ENCODE data around the gene SEMA4B. TPM values are rescaled to one million over a fixed set of nuclear protein-coding genes. Genes with fewer than 3 reads are reported as not detected.
A peak's percentile ranks its signal among the peaks of the same experiment; 100 is the strongest.

The SEMA4B gene
- total and polyA plus RNA-seq, 2 donors from 2014 or later: 28.7 to 190 TPM

DNA sequence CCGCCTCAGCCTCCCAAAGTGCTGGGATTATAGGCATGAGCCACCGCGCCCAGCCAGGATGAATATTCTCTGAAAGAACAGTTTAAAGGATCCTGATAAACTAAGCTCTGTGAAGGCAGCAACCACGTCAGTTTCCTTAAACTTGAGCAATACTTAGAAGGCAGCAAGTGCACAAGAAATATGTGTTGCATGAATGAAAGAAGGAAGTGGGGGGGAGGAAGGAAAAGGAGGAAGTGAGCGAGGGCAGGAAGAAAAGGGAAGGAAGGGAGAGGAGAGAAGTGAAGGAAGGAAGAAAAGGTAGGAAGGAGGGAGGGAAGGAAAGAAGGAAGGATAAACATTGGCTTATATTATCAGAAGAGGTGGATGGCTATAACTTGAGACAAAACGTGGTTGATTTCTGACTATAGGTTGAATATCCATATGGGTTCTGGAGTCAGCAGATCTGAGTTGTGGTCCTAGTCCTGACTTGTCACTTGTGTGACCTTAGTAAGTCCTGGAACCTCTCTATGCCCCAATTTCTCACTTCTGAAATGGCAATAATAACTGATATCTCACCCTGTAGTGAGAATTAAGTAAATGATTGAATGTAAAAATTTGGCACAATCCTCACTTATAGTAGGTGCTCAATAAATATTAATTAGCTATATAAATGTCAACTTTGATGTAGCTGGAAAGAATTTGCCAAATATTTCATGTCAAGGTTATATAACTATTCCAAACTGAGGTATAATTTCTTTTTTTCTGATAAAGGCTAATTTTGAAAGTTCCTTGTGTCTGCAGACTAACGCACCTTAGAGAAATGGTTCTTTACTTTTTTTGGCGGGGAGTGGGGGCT is 12.0 kb upstream of the SEMA4B start:
- peaks cover 0 to 47% (median 29%) of the 10 kb centered on the region in 3 donors for H3K4me1 ChIP-seq (ENCODE audit: control insufficient read depth in 2 of 3, insufficient read depth in 2 of 3, low read depth in 1 of 3, low read length in 3 of 3)
- no peaks in the 10 kb centered on the region for H3K9me3 ChIP-seq (ENCODE audit: control insufficient read depth in 2 of 3, insufficient read depth in 1 of 3, low read length in 3 of 3)
- H3K27ac ChIP-seq (ENCODE audit: low read depth in 2 of 2, low read length in 2 of 2): peak overlapping the region in 1 of 2 donors; percentile 53
- DNase-seq (no peak), FAIRE-seq (no peak)
- TF ChIP-seq, protein P1, sequence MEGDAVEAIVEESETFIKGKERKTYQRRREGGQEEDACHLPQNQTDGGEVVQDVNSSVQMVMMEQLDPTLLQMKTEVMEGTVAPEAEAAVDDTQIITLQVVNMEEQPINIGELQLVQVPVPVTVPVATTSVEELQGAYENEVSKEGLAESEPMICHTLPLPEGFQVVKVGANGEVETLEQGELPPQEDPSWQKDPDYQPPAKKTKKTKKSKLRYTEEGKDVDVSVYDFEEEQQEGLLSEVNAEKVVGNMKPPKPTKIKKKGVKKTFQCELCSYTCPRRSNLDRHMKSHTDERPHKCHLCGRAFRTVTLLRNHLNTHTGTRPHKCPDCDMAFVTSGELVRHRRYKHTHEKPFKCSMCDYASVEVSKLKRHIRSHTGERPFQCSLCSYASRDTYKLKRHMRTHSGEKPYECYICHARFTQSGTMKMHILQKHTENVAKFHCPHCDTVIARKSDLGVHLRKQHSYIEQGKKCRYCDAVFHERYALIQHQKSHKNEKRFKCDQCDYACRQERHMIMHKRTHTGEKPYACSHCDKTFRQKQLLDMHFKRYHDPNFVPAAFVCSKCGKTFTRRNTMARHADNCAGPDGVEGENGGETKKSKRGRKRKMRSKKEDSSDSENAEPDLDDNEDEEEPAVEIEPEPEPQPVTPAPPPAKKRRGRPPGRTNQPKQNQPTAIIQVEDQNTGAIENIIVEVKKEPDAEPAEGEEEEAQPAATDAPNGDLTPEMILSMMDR (IDR thresholded peaks at IDR 0.05; ENCODE audit: borderline replicate concordance, extremely low read depth, insufficient read depth): no peak
- no peak overlapping the region for H3K9ac ChIP-seq (ENCODE audit: low read length in 3 of 3)
- H3K36me3 ChIP-seq (ENCODE audit: control insufficient read depth in 2 of 3, insufficient read depth in 3 of 3, low read length in 3 of 3): no peaks in the 10 kb centered on the region
- intact Hi-C loops (cut with DNase I): no loop called here
- H3K4me3 ChIP-seq (ENCODE audit: low read length in 3 of 3): no peak overlapping the region
- H3K27me3 ChIP-seq (ENCODE audit: control insufficient read depth, insufficient read depth, low read length): no peaks in the 10 kb centered on the region

DNA sequence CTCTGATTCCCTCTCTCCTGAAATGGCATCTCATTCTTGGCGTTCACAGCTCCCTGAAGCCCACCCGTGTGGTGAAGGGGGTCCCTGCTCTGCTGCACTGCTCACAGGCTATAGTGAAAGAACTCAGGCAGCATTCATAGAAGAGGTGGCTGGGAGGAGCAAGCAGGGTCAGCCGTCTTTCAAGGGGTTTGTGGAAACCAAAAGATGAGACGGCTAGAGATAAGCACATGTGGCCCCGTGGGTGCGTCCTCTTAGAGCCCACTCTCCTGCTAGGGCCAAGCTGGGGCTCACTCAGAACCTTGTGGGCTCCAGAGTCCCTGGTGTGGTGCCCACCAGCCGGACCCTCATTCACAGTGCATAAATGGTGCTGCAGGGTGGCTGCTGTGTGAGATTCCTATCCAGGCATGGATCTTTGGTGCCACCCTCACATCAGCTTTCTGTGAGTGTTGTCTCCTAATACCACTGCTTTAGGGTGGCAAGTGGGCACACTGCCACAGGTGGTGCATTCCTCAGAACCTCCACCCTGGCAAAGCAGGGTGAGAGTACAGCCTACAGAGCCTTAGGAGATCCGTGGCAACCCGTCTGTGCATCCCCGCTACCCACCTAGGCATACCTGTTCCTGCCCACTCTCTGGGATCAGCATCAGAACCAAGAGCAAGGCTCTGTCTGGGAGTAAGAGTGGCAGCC is 11.2 kb upstream of the SEMA4B start:
- H3K4me1 ChIP-seq (ENCODE audit: control insufficient read depth in 2 of 3, insufficient read depth in 2 of 3, low read depth in 1 of 3, low read length in 3 of 3): peaks cover 0 to 43% (median 26%) of the 10 kb centered on the region in 3 donors
- DNase-seq (peak in 1 of 5 donors; percentile 61), FAIRE-seq (no peak)
- intact Hi-C loops (cut with DNase I): no loop called here
- H3K9ac ChIP-seq (ENCODE audit: low read length in 3 of 3): no peak overlapping the region
- no peaks in the 10 kb centered on the region for H3K27me3 ChIP-seq (ENCODE audit: control insufficient read depth, insufficient read depth, low read length)
- TF ChIP-seq, protein P1 (IDR thresholded peaks at IDR 0.05; ENCODE audit: borderline replicate concordance, extremely low read depth, insufficient read depth): no peak
- peak overlapping the region; percentile 34 to 53 for H3K27ac ChIP-seq (ENCODE audit: low read depth in 2 of 2, low read length in 2 of 2)
- H3K9me3 ChIP-seq (ENCODE audit: control insufficient read depth in 2 of 3, insufficient read depth in 1 of 3, low read length in 3 of 3): no peaks in the 10 kb centered on the region
- no peaks in the 10 kb centered on the region for H3K36me3 ChIP-seq (ENCODE audit: control insufficient read depth in 2 of 3, insufficient read depth in 3 of 3, low read length in 3 of 3)
- no peak overlapping the region for H3K4me3 ChIP-seq (ENCODE audit: low read length in 3 of 3)

DNA sequence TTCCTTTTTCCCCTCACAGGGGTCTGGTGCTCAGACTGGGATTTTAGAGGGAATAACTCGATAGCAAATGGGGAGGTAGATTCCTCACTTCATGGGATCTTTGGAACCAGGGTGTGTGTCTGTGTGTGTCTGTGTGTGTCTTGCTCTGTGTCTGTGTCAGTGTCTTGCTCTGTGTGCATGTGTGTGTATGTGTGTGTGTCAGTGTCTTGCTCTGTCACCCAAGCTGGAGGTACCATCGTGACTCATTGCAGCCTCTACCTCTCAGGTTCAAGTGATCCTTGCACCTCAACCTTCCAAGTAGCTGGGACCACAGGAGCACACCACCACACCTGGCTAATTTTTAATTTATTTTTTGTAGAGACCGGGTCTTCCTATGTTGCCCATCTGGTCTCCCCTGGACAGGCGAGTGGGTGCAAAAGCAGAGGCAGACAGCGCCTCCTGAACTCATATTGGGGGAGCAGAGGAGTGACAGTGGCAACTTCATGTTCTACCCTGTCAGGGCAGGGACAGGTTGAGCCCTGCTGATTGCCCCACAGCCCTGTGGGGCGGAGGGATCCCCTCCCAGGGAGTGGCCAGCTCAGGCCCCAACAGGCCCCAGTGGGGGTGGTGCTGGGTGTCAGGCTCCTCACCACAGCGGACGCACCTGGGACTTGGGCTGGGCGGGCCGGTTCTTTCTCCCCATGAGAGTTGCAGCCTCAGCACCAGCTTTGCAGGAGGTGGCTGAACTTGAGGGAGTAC is 10.4 kb upstream of the SEMA4B start:
- no peaks in the 10 kb centered on the region for H3K36me3 ChIP-seq (ENCODE audit: control insufficient read depth in 2 of 3, insufficient read depth in 3 of 3, low read length in 3 of 3)
- H3K4me3 ChIP-seq (ENCODE audit: low read length in 3 of 3): no peak overlapping the region
- FAIRE-seq (no peak), DNase-seq (peak in 1 of 5 donors; percentile 87)
- TF ChIP-seq, protein P1 (IDR thresholded peaks at IDR 0.05; ENCODE audit: borderline replicate concordance, extremely low read depth, insufficient read depth): no peak
- H3K9me3 ChIP-seq (ENCODE audit: control insufficient read depth in 2 of 3, insufficient read depth in 1 of 3, low read length in 3 of 3): no peaks in the 10 kb centered on the region
- intact Hi-C loops (cut with DNase I): no loop called here
- H3K4me1 ChIP-seq (ENCODE audit: control insufficient read depth in 2 of 3, insufficient read depth in 2 of 3, low read depth in 1 of 3, low read length in 3 of 3): peaks cover 0 to 43% (median 26%) of the 10 kb centered on the region in 3 donors
- H3K27me3 ChIP-seq (ENCODE audit: control insufficient read depth, insufficient read depth, low read length): no peaks in the 10 kb centered on the region
- no peak overlapping the region for H3K9ac ChIP-seq (ENCODE audit: low read length in 3 of 3)
- peak overlapping the region; percentile 75 to 79 for H3K27ac ChIP-seq (ENCODE audit: low read depth in 2 of 2, low read length in 2 of 2)
